Mesenchymal stem cell (in vitro differentiated cells and primary cell): ENCODE data around the gene PRR18.

ENCODE experiments used
- DNase-seq: peaks from one replicate; pipeline ENCODE4 v3.0.0-alpha.2; 2013
- H2AFZ ChIP-seq: one replicate; pipeline ENCODE4 v1.6.1; 2013; ENCODE audit warnings: low read depth, mild to moderate bottlenecking, control low read depth, inconsistent platforms, low read length, moderate library complexity
- H2AK5ac ChIP-seq: 2 replicates; pipeline ENCODE4 v1.6.1; 2013; ENCODE audit warnings: low read length, moderate library complexity, mild to moderate bottlenecking, inconsistent platforms; ENCODE audit not compliant: severe bottlenecking
- H2BK120ac ChIP-seq: one replicate; pipeline ENCODE4 v1.6.1; 2013; ENCODE audit warnings: low read depth, mild to moderate bottlenecking, inconsistent platforms, low read length, moderate library complexity
- H2BK12ac ChIP-seq, 2 experiments: one replicate each; pipeline ENCODE4 v1.6.1; 2013; ENCODE audit warnings: inconsistent platforms in 2 of 2, low read length in 2 of 2, mild to moderate bottlenecking in 2 of 2, moderate library complexity in 2 of 2, control low read depth in 1 of 2
- H2BK15ac ChIP-seq: one replicate; pipeline ENCODE4 v1.6.1; 2013; ENCODE audit warnings: mild to moderate bottlenecking, low read depth, inconsistent platforms; ENCODE audit not compliant: poor library complexity, severe bottlenecking
- H2BK5ac ChIP-seq: 2 replicates; pipeline ENCODE4 v1.6.1; 2013; ENCODE audit warnings: low read depth, mild to moderate bottlenecking, low read length, control low read depth, inconsistent platforms; ENCODE audit not compliant: poor library complexity, severe bottlenecking
- H3K14ac ChIP-seq, 2 experiments: one replicate each; pipeline ENCODE4 v1.6.1; 2013; ENCODE audit warnings: inconsistent platforms in 2 of 2, low read length in 2 of 2, control low read depth in 1 of 2, mild to moderate bottlenecking in 1 of 2, moderate library complexity in 1 of 2
- H3K18ac ChIP-seq, 2 experiments: one replicate each; pipeline ENCODE4 v1.6.1; 2013; ENCODE audit warnings: inconsistent platforms in 2 of 2, low read length in 2 of 2, control low read depth in 1 of 2, low read depth in 1 of 2, mild to moderate bottlenecking in 1 of 2
- H3K23ac ChIP-seq, 2 experiments: one replicate each; pipeline ENCODE4 v1.6.1; 2013; ENCODE audit warnings: inconsistent platforms in 2 of 2, low read length in 2 of 2, mild to moderate bottlenecking in 2 of 2, moderate library complexity in 2 of 2, control low read depth in 1 of 2
- H3K27ac ChIP-seq: 2 replicates; pipeline ENCODE4 v1.5.1; 2013; ENCODE audit warnings: mild to moderate bottlenecking, moderate library complexity, low read length, control low read depth, inconsistent platforms; ENCODE audit not compliant: poor library complexity, severe bottlenecking
- H3K27me3 ChIP-seq, 2 experiments: 2 replicates each; pipeline versions ENCODE4 v1.6.1 to v1.7.0; 2013; ENCODE audit warnings: low read length in 2 of 2, mild to moderate bottlenecking in 2 of 2, moderate library complexity in 2 of 2, control low read depth in 1 of 2, inconsistent platforms in 1 of 2; ENCODE audit not compliant: control insufficient read depth in 1 of 2, insufficient read depth in 1 of 2
- H3K36me3 ChIP-seq, 2 experiments: 2 replicates each; pipeline versions ENCODE4 v1.6.1 to v1.7.0; 2013; ENCODE audit warnings: low read length in 2 of 2, control low read depth in 1 of 2, inconsistent platforms in 1 of 2, low read depth in 1 of 2, mild to moderate bottlenecking in 1 of 2; ENCODE audit not compliant: insufficient read depth in 2 of 2, control insufficient read depth in 1 of 2
- H3K4ac ChIP-seq, 2 experiments: one replicate each; pipeline ENCODE4 v1.6.1; 2013; ENCODE audit warnings: inconsistent platforms in 2 of 2, low read length in 2 of 2, mild to moderate bottlenecking in 2 of 2, moderate library complexity in 2 of 2, control low read depth in 1 of 2, low read depth in 1 of 2
- H3K4me1 ChIP-seq: 2 replicates; pipeline ENCODE4 v1.6.1; 2013; ENCODE audit warnings: low read depth, low read length, control low read depth; ENCODE audit not compliant: control insufficient read depth, insufficient read depth
- H3K4me2 ChIP-seq: 2 replicates; pipeline ENCODE4 v1.6.1; 2013; ENCODE audit warnings: low read length, mild to moderate bottlenecking, inconsistent platforms; ENCODE audit not compliant: poor library complexity, severe bottlenecking
- H3K4me3 ChIP-seq, 2 experiments: 2 replicates each; pipeline versions ENCODE4 v1.5.1 to v1.7.0; 2013; ENCODE audit warnings: low read length in 2 of 2, mild to moderate bottlenecking in 2 of 2, control low read depth in 1 of 2, low read depth in 1 of 2; ENCODE audit not compliant: insufficient read depth in 1 of 2
- H3K79me1 ChIP-seq: replicated peaks from 2 replicates; pipeline ENCODE4 v1.6.1; 2013; ENCODE audit warnings: mild to moderate bottlenecking, control low read depth, low read length, inconsistent platforms; ENCODE audit not compliant: poor library complexity, severe bottlenecking
- H3K9ac ChIP-seq: 2 replicates; pipeline ENCODE4 v1.7.0; 2013; ENCODE audit warnings: mild to moderate bottlenecking, low read length, moderate library complexity
- H3K9me3 ChIP-seq: 2 replicates; pipeline ENCODE4 v1.7.0; 2013; ENCODE audit warnings: mild to moderate bottlenecking, low read length; ENCODE audit not compliant: control insufficient read depth
- H4K8ac ChIP-seq: one replicate; pipeline ENCODE4 v1.6.1; 2013; ENCODE audit warnings: inconsistent platforms, mild to moderate bottlenecking, low read length, moderate library complexity
- H4K91ac ChIP-seq: one replicate; pipeline ENCODE4 v1.6.1; 2013; ENCODE audit warnings: mild to moderate bottlenecking, low read length, inconsistent platforms
- WGBS: methylation state at CpG from one replicate; pipeline ENCODE4 v1.1.7; 2013; ENCODE audit warnings: mixed read lengths; 5-methylcytosine and 5-hydroxymethylcytosine counted together

PRR18 gene

DNA sequence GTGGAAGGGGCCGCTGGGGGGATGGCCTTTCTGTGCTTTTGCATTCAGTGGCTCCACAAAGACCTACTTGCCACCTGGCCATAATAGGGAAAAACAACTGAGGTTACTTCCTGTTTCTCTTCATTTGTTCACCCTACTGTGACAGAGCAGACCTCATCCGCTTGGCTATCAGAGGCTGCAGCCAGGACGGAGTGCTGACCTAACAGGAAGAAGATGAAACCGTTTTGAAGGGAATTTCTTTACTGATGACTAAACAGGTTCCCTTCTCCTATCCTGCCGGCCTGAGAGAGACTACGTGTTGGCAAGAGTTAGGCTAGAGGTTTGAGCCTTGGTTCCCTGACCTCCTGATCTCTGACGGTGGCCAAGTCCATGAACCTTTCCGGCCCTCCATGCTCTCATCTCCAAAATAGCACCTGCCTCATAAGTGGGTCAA lies 21.3 kb downstream of the PRR18 start:
- Histone ChIP-seq H4K91ac (no peak overlapping the region), H4K8ac (no peak overlapping the region), H3K4me2 (no peak overlapping the region), H3K23ac (peak overlapping the region in 1 of 2 experiments; percentile 55), H3K27ac (no peak overlapping the region), H3K9ac (no peak overlapping the region), H3K18ac (no peak overlapping the region), H2BK15ac (no peak overlapping the region), H3K36me3 (no peaks in the 10 kb centered on the region), H3K14ac (no peak overlapping the region), H2AK5ac (no peak overlapping the region), H2BK12ac (no peak overlapping the region), H3K4me1 (no peaks in the 10 kb centered on the region), H2BK120ac (no peak overlapping the region), H2BK5ac (no peak overlapping the region), H3K9me3 (no peaks in the 10 kb centered on the region), H3K27me3 (peaks cover 28 to 44% of the 10 kb centered on the region in 2 experiments), H3K4ac (no peak overlapping the region), H3K79me1 (no peaks in the 10 kb centered on the region), H3K4me3 (no peak overlapping the region), H2AFZ (no peak overlapping the region)
- DNase-seq: no peak
- 57% methylated on average over 7 of the region's 8 CpGs for WGBS

DNA sequence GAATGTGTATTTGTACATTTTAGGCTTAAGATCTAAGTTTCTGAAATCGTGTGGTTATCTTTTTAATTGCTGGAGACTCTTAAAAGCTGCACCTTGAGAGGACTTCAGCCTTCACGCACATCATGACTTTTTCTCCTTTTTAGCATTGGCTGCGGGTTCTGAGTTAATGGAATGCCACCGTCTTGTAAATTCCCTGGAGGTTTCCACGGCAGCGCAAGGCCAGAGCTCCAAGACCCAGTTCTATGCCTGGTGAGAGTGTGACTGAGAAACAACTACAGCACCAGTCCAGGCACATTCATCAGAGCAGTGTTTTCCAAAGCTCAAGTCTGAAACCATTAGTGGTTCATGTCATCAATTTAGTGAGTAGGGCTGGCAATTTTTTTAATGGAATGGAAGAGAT lies 23.0 kb downstream of the PRR18 start:
- Histone ChIP-seq H3K79me1 (no peaks in the 10 kb centered on the region), H3K4me1 (peaks cover 2% of the 10 kb centered on the region), H4K91ac (no peak overlapping the region), H4K8ac (no peak overlapping the region), H2BK12ac (no peak overlapping the region), H2BK15ac (no peak overlapping the region), H3K4me3 (no peak overlapping the region), H2AK5ac (no peak overlapping the region), H3K27me3 (peaks cover 29 to 52% of the 10 kb centered on the region in 2 experiments), H3K9me3 (no peaks in the 10 kb centered on the region), H3K4ac (no peak overlapping the region), H3K18ac (no peak overlapping the region), H3K4me2 (no peak overlapping the region), H3K14ac (no peak overlapping the region), H3K27ac (no peak overlapping the region), H3K23ac (no peak overlapping the region), H3K36me3 (no peaks in the 10 kb centered on the region), H2AFZ (no peak overlapping the region), H2BK5ac (no peak overlapping the region), H3K9ac (no peak overlapping the region), H2BK120ac (no peak overlapping the region)
- no peak for DNase-seq
- WGBS: 90% methylated on average over 6 of the region's 6 CpGs

DNA sequence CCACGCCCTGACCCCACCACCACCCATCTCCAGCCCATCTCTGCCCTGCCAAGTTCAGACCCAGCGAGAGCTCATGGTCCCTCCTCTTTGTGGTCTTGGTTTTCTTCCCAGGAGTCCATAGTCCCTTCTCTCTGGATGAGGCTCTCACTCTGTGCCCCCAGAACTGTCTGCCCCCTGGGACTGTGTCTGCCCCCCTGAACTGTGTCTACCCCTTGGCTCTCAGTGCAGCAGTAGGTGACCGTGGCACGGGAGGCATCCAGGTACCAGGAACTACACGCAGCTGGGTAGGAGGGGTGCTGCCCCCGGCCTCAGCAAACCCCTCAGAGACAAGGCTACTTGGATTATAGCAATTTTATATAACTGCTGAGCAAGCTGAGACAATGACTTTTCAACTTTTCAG lies 23.6 kb downstream of the PRR18 start:
- no peak overlapping the region for H3K4me2 ChIP-seq
- peak overlapping the region in 1 of 2 experiments; percentile 77 for H3K14ac ChIP-seq
- DNase-seq: no peak
- H2BK120ac ChIP-seq: no peak overlapping the region
- H2BK15ac ChIP-seq: no peak overlapping the region
- H3K9me3 ChIP-seq: no peaks in the 10 kb centered on the region
- peaks cover 29 to 52% of the 10 kb centered on the region in 2 experiments for H3K27me3 ChIP-seq
- no peak overlapping the region for H3K4ac ChIP-seq
- no peaks in the 10 kb centered on the region for H3K36me3 ChIP-seq
- no peak overlapping the region for H2BK12ac ChIP-seq
- no peak overlapping the region for H3K9ac ChIP-seq
- H3K27ac ChIP-seq: no peak overlapping the region
- no peaks in the 10 kb centered on the region for H3K79me1 ChIP-seq
- H3K18ac ChIP-seq: no peak overlapping the region
- H2AK5ac ChIP-seq: no peak overlapping the region
- no peak overlapping the region for H4K8ac ChIP-seq
- no peak overlapping the region for H3K23ac ChIP-seq
- no peak overlapping the region for H4K91ac ChIP-seq
- no peak overlapping the region for H2BK5ac ChIP-seq
- H2AFZ ChIP-seq: no peak overlapping the region
- H3K4me1 ChIP-seq: peaks cover 2% of the 10 kb centered on the region
- H3K4me3 ChIP-seq: peak overlapping the region in 1 of 2 experiments; percentile 28
- 72% methylated on average over 4 of the region's 6 CpGs for WGBS

DNA sequence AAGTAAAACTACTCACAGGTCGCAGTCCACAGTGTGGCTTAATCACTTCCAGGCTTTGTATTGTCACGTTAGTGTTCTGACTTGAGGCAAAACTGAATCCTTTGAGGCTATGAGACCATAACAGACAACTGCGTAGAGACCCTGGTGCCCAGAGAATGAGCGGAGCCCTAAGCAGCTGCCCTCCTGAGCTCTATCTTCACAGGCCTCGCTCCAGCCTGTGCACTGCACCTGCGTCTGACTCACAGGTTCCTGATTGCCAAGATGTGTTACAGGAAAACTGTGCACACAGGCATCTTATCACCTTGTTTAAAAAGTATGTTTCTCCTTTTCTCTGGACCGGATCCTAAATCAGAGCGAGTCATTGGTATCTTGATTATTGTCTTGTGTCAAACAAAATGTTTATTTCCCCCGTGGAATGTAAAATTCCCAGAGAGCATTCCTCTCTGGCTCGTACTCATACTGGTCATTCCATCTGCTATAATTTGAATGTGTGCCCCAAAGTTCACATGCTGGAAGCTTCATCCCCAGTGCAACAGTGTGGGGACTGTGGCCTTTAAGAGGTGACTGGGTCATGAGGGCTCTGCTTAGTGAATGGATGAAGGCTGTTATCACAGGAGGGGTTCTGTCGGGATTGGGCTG lies 25.7 kb downstream of the PRR18 start:
- Histone ChIP-seq H2AK5ac (no peak overlapping the region), H2BK12ac (no peak overlapping the region), H3K27ac (no peak overlapping the region), H4K8ac (no peak overlapping the region), H3K4me2 (no peak overlapping the region), H3K79me1 (no peaks in the 10 kb centered on the region), H2BK15ac (no peak overlapping the region), H2BK120ac (no peak overlapping the region), H2BK5ac (no peak overlapping the region), H3K27me3 (peaks cover 29 to 52% of the 10 kb centered on the region in 2 experiments), H3K18ac (no peak overlapping the region), H3K9ac (no peak overlapping the region), H3K36me3 (no peaks in the 10 kb centered on the region), H3K9me3 (no peaks in the 10 kb centered on the region), H3K14ac (no peak overlapping the region), H3K4ac (no peak overlapping the region), H4K91ac (no peak overlapping the region), H2AFZ (no peak overlapping the region), H3K23ac (no peak overlapping the region), H3K4me3 (no peak overlapping the region), H3K4me1 (peaks cover 2% of the 10 kb centered on the region)
- WGBS: 90% methylated on average over 8 of the region's 11 CpGs
- no peak for DNase-seq
